Testis (tissue), 3 donors: ENCODE measurements around the gene FOXO1. TPM values are rescaled to one million over a fixed set of nuclear protein-coding genes. Genes with fewer than 3 reads are reported as not detected.

Experiments
- DNase-seq: peaks from one replicate; pipeline ENCODE4 v3.0.0-alpha.2; 2019
- H3K27ac ChIP-seq, 2 donors: fragments of 200-600 bp; sonication (generic); one replicate each; pipeline ENCODE4 v1.5.1; 2019
- H3K27me3 ChIP-seq: fragments of 200-600 bp; sonication (generic); one replicate; pipeline ENCODE4 v1.5.1; 2019
- H3K36me3 ChIP-seq: fragments of 200-600 bp; sonication (generic); one replicate; pipeline ENCODE4 v1.5.1; 2017; ENCODE audit warnings: low read depth; ENCODE audit errors: missing control alignments
- H3K4me1 ChIP-seq: fragments of 200-600 bp; sonication (generic); one replicate; pipeline ENCODE4 v1.5.1; 2019
- H3K4me3 ChIP-seq, 2 donors: fragments of 200-600 bp; sonication (generic); one replicate each; pipeline ENCODE4 v1.5.1; 2017 to 2019
- H3K9me3 ChIP-seq: fragments of 200-600 bp; sonication (generic); one replicate; pipeline ENCODE4 v1.5.1; 2017
- CTCF ChIP-seq, 3 experiments: fragments of 450-650 bp in 2 of 3; fragments of 200-600 bp in 1 of 3; sonication (generic) in 1 of 3; IDR thresholded peaks; one replicate each; pipeline ENCODE4 v1.5.1; 2016 to 2019; ENCODE audit warnings: antibody characterized with exemption in 3 of 3, mild to moderate bottlenecking in 2 of 3, moderate library complexity in 1 of 3
- POLR2A ChIP-seq: fragments of 450-650 bp; IDR thresholded peaks from one replicate; pipeline ENCODE4 v1.6.1; 2017; ENCODE audit warnings: antibody characterized with exemption, mild to moderate bottlenecking, moderate library complexity
- WGBS, 2 donors: methylation state at CpG; one replicate each; pipeline ENCODE4 v1.1.5; 2018; 5-methylcytosine and 5-hydroxymethylcytosine counted together
- intact Hi-C: fragments of 100-400 bp; cut with DNase I; formaldehyde crosslinking; loops from one replicate; pipeline ENCODE4 v1.15.1; 2023; ENCODE audit warnings: low total_unique reads
- polyA plus RNA-seq: library from polyadenylated mRNA; stranded (reverse); fragments of 350-450 nt; fragmentation: Illumina TruSeq; extraction: RNeasy Lipid Tissue Mini Kit (QIAGEN cat#74804); gene quantifications from one replicate; pipeline ENCODE4 v1.2.3, GENCODE V29; 2014; ENCODE audit warnings: low read depth, low replicate concordance; ENCODE audit not compliant: insufficient read depth
- total RNA-seq, 2 donors: library from RNA; depleted of rRNA; stranded (reverse); fragments of >200 nt; gene quantifications; one replicate each; pipeline ENCODE4 v1.2.3, GENCODE V29; 2016

The FOXO1 gene
- total and polyA plus RNA-seq, 3 donors from 2014 or later: 19.5 to 58.7 (median 52.2) TPM

GRCh38 chr13:40549500-40550094 lies 116.8 kb downstream of the FOXO1 start:
- H3K4me1 ChIP-seq: no peaks in the 10 kb centered on the region
- H3K36me3 ChIP-seq: no peaks in the 10 kb centered on the region
- H3K4me3 ChIP-seq: no peak overlapping the region
- TF ChIP-seq CTCF (IDR thresholded peaks at IDR 0.05) (no peak), POLR2A (no peak)
- intact Hi-C loops: no loop called here
- no peak overlapping the region for H3K27ac ChIP-seq
- H3K27me3 ChIP-seq: no peaks in the 10 kb centered on the region
- no peaks in the 10 kb centered on the region for H3K9me3 ChIP-seq
- no peak for DNase-seq

GRCh38 chr13:40547591-40548315 lies 118.7 kb downstream of the FOXO1 start:
- no peak for DNase-seq
- TF ChIP-seq POLR2A (no peak), CTCF (IDR thresholded peaks at IDR 0.05) (no peak)
- H3K36me3 ChIP-seq: no peaks in the 10 kb centered on the region
- 61 to 66% methylated on average over 2 of the region's 2 CpGs for WGBS, 2 donors
- no peaks in the 10 kb centered on the region for H3K27me3 ChIP-seq
- H3K27ac ChIP-seq: no peak overlapping the region
- H3K9me3 ChIP-seq: no peaks in the 10 kb centered on the region
- intact Hi-C loops: no loop called here
- no peak overlapping the region for H3K4me3 ChIP-seq
- no peaks in the 10 kb centered on the region for H3K4me1 ChIP-seq

GRCh38 chr13:40546047-40546446 lies 120.4 kb downstream of the FOXO1 start:
- H3K27me3 ChIP-seq: no peaks in the 10 kb centered on the region
- H3K4me3 ChIP-seq: no peak overlapping the region
- TF ChIP-seq CTCF (IDR thresholded peaks at IDR 0.05) (no peak), POLR2A (no peak)
- 74 to 77% methylated on average over 7 of the region's 7 CpGs for WGBS, 2 donors
- no peaks in the 10 kb centered on the region for H3K9me3 ChIP-seq
- no peak overlapping the region for H3K27ac ChIP-seq
- intact Hi-C loops: no loop called here
- no peak for DNase-seq
- no peaks in the 10 kb centered on the region for H3K4me1 ChIP-seq
- no peaks in the 10 kb centered on the region for H3K36me3 ChIP-seq

- no peak overlapping the region for H3K4me3 ChIP-seq
These were observed 126.0 kb downstream of the FOXO1 start for GRCh38 chr13:40540328-40541044.

More at GRCh38 chr13:40540328-40541044, 126.0 kb downstream of the FOXO1 start:
- TF ChIP-seq CTCF (IDR thresholded peaks at IDR 0.05) (no peak), POLR2A (no peak)
- DNase-seq: no peak
- H3K9me3 ChIP-seq: no peaks in the 10 kb centered on the region
- intact Hi-C loops: no loop called here
- no peaks in the 10 kb centered on the region for H3K36me3 ChIP-seq
- H3K27me3 ChIP-seq: no peaks in the 10 kb centered on the region
- no peaks in the 10 kb centered on the region for H3K4me1 ChIP-seq
- 69 to 75% methylated on average over 8 of the region's 8 CpGs for WGBS, 2 donors
- H3K27ac ChIP-seq: no peak overlapping the region
